Suppressor macrophage treated with lipopolysaccharide for 1 hour (primary cell): ENCODE data around the gene CCDC174.

Experiments
- DNase-seq, 3 donors: peaks; one replicate each; pipeline ENCODE4 v3.0.0-alpha.2; 2020 to 2022

The CCDC174 gene

GRCh38 chr3:14658978-14659377 is 7.4 kb downstream of the CCDC174 start:
- no peak for DNase-seq

GRCh38 chr3:14660942-14661341 is 9.4 kb downstream of the CCDC174 start:
- DNase-seq = no peak

GRCh38 chr3:14663396-14664135 is 12.0 kb downstream of the CCDC174 start:
- no peak for DNase-seq

GRCh38 chr3:14664170-14664569 is 12.6 kb downstream of the CCDC174 start:
- DNase-seq = no peak

- no peak for DNase-seq
Measured at GRCh38 chr3:14672588-14672987, 21.0 kb downstream of the CCDC174 start.

GRCh38 chr3:14674841-14675240 is 23.3 kb downstream of the CCDC174 start, which contains the start of gene C3orf20:
Gene C3orf20 (plus strand): TSS chr3:14675141. CDS start chr3:14682714, 7,573 bp downstream.
- DNase-seq = no peak

- DNase-seq = no peak
Measured at GRCh38 chr3:14676881-14677280, 25.3 kb downstream of the CCDC174 start.

- no peak for DNase-seq
Measured at GRCh38 chr3:14678015-14678503, 26.5 kb downstream of the CCDC174 start.

GRCh38 chr3:14680115-14680514 is 28.6 kb downstream of the CCDC174 start:
- no peak for DNase-seq

- DNase-seq = no peak
Measured at GRCh38 chr3:14680716-14681115, 29.2 kb downstream of the CCDC174 start.

GRCh38 chr3:14684447-14684846 is 32.9 kb downstream of the CCDC174 start:
- no peak for DNase-seq

GRCh38 chr3:14685179-14685578 is 33.6 kb downstream of the CCDC174 start:
- DNase-seq = peak; percentile 11 to 36 (median 25)

- no peak for DNase-seq
Measured at GRCh38 chr3:14687360-14687759, 35.8 kb downstream of the CCDC174 start.

- no peak for DNase-seq
Measured at GRCh38 chr3:14688525-14688924, 37.0 kb downstream of the CCDC174 start.

- DNase-seq = peak in 1 of 3 donors; percentile 7
Measured at GRCh38 chr3:14689247-14689980, 37.9 kb downstream of the CCDC174 start.

GRCh38 chr3:14691239-14691638 is 39.7 kb downstream of the CCDC174 start:
- DNase-seq = peak; percentile 66 to 79 (median 72)

- no peak for DNase-seq
Measured at GRCh38 chr3:14691719-14692118, 40.2 kb downstream of the CCDC174 start.

GRCh38 chr3:14698601-14699244 is 47.2 kb downstream of the CCDC174 start:
- DNase-seq = no peak

- DNase-seq = no peak
Measured at GRCh38 chr3:14699643-14700042, 48.1 kb downstream of the CCDC174 start.

- DNase-seq = no peak
Measured at GRCh38 chr3:14700891-14701290, 49.3 kb downstream of the CCDC174 start.

- DNase-seq = peak; percentile 6 to 23 (median 22)
Measured at GRCh38 chr3:14701676-14702075, 50.1 kb downstream of the CCDC174 start.

GRCh38 chr3:14703128-14703750 is 51.7 kb downstream of the CCDC174 start:
- DNase-seq = no peak

- DNase-seq = no peak
Measured at GRCh38 chr3:14703791-14704190, 52.2 kb downstream of the CCDC174 start.
